Prostate gland (tissue), 2 donors: ENCODE data around the gene IKZF5. TPM values are rescaled to one million over a fixed set of nuclear protein-coding genes. Genes with fewer than 3 reads are reported as not detected.

ENCODE experiments used
- DNase-seq: peaks from one replicate; pipeline ENCODE4 v3.0.0-alpha.2; 2019; ENCODE audit warnings: low spot score
- H3K27ac ChIP-seq, 2 donors: fragments of 200-600 bp; sonication (generic); 2 replicates each; pipeline ENCODE4 v1.5.1; 2017 to 2019
- H3K27me3 ChIP-seq: fragments of 200-600 bp; sonication (generic); replicated peaks from 2 replicates; pipeline ENCODE4 v1.5.1; 2019; ENCODE audit not compliant: insufficient read depth
- H3K36me3 ChIP-seq, 2 donors: fragments of 200-600 bp; sonication (generic); 1 replicate in 1 of 2; 2 replicates in 1 of 2; pipeline versions ENCODE4 v1.5.1 to v1.8.1; 2017 to 2019
- H3K4me1 ChIP-seq: fragments of 200-600 bp; sonication (generic); replicated peaks from 2 replicates; pipeline ENCODE4 v1.5.1; 2019
- H3K4me3 ChIP-seq, 2 donors: fragments of 200-600 bp; sonication (generic); 2 replicates each; pipeline ENCODE4 v1.5.1; 2017 to 2019
- H3K9me3 ChIP-seq: fragments of 200-600 bp; sonication (generic); 2 replicates; pipeline ENCODE4 v1.5.1; 2017
- POLR2A ChIP-seq: fragments of 450-650 bp; IDR thresholded peaks from one replicate; pipeline ENCODE4 v1.6.1; 2016; ENCODE audit warnings: antibody characterized with exemption, mild to moderate bottlenecking
- POLR2AphosphoS5 ChIP-seq: sonication (generic); formaldehyde crosslinking; IDR thresholded peaks from one replicate; pipeline ENCODE4 v1.6.1; 2017; ENCODE audit warnings: antibody characterized with exemption
- WGBS: methylation state at CpG from one replicate; pipeline ENCODE4 v1.1.5; 2018; 5-methylcytosine and 5-hydroxymethylcytosine counted together
- intact Hi-C: fragments of 100-400 bp; cut with DNase I; formaldehyde crosslinking; loops from one replicate; pipeline ENCODE4 v1.14.2; 2022
- total RNA-seq, 2 donors: library from RNA; depleted of rRNA; stranded (reverse); fragments of >200 nt; gene quantifications; one replicate each; pipeline ENCODE4 v1.1.0, GENCODE V29; 2016
- TF ChIP-seq, protein P1 (sequence below), 4 experiments: fragments of 200-600 bp in 2 of 4; fragments of 450-650 bp in 2 of 4; sonication (generic) in 2 of 4; IDR thresholded peaks; 1 replicate in 3 of 4; 2 replicates in 1 of 4; pipeline ENCODE4 v1.5.1; 2016 to 2019; ENCODE audit warnings: antibody characterized with exemption in 4 of 4, mild to moderate bottlenecking in 2 of 4, moderate library complexity in 2 of 4

The IKZF5 gene
- total RNA-seq, 2 donors from 2014 or later, result 9.8 to 15.8 TPM

DNA sequence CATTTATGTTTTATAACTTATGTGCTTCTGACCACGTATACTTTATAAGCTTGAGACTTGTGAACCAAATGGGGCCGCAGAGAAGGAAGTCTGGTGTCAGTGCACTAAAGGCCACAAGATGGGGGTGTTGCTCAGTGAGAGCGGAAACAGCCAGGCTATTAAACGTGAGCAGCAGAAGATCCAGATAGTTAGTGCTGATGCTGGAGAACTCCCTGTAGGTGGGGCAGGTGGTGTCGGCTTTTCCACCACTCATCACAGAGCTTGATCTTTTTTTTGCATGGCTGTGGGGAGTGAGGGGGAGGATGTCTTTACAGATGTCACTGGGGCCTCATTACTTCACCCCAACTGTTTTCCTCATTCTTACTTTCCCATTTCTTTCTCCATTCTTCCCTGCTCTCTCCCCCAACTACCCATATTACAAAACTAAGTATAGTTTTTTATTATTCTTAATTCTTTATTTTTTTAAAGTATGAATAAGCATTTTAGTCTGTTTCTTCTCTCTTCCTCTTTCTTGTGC lies 34.9 kb upstream of the IKZF5 start:
- WGBS, result 2% methylated on average over 5 of the region's 5 CpGs
- DNase-seq, result peak; percentile 51
- H3K4me3 ChIP-seq, result no peak overlapping the region
- H3K27me3 ChIP-seq, result no peaks in the 10 kb centered on the region
- no peaks in the 10 kb centered on the region for H3K9me3 ChIP-seq
- no peak overlapping the region for H3K27ac ChIP-seq
- TF ChIP-seq, protein P1, sequence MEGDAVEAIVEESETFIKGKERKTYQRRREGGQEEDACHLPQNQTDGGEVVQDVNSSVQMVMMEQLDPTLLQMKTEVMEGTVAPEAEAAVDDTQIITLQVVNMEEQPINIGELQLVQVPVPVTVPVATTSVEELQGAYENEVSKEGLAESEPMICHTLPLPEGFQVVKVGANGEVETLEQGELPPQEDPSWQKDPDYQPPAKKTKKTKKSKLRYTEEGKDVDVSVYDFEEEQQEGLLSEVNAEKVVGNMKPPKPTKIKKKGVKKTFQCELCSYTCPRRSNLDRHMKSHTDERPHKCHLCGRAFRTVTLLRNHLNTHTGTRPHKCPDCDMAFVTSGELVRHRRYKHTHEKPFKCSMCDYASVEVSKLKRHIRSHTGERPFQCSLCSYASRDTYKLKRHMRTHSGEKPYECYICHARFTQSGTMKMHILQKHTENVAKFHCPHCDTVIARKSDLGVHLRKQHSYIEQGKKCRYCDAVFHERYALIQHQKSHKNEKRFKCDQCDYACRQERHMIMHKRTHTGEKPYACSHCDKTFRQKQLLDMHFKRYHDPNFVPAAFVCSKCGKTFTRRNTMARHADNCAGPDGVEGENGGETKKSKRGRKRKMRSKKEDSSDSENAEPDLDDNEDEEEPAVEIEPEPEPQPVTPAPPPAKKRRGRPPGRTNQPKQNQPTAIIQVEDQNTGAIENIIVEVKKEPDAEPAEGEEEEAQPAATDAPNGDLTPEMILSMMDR (IDR thresholded peaks at IDR 0.05), result peak in 3 of 4 experiments; percentile 62 to 63 (median 62)
- TF ChIP-seq POLR2A (no peak), POLR2AphosphoS5 (peak; percentile 50)
- intact Hi-C loops, result loop anchor here (5.0 kb wide), 1 partner anchor 514 kb away; no protein-coding TSS in a partner anchor
- no peaks in the 10 kb centered on the region for H3K4me1 ChIP-seq
- H3K36me3 ChIP-seq, result no peaks in the 10 kb centered on the region

DNA sequence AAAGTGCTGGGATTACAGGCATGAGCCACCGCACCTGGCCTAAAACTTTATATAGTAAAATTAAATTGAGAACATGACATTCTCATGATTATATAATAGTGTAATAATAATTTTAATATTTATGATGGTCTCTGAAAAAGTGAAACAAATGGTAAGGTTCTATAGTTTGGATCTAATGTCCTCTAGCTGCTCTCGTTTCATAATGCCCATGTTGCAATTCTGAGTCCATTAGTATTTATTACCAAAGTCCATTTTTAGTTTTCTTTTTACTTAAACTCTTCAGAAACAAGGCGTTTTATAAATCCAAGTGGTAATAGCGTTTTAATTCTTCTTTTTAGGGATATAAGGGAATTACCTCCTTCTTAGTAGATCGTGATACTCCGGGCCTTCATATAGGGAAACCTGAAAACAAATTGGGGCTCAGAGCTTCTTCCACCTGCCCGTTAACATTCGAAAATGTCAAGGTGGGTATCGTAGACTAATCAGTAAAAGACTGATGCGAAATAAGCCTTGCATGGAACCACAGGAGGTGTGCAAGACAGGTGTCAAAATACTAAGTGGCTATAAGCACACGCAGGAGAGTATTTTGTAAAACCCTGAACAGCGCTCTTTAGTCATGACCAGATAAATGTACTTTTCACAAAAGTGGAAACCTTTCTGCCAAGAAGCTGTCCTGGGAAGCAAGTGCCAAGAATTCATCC lies 34.3 kb upstream of the IKZF5 start:
- no peaks in the 10 kb centered on the region for H3K36me3 ChIP-seq

DNA sequence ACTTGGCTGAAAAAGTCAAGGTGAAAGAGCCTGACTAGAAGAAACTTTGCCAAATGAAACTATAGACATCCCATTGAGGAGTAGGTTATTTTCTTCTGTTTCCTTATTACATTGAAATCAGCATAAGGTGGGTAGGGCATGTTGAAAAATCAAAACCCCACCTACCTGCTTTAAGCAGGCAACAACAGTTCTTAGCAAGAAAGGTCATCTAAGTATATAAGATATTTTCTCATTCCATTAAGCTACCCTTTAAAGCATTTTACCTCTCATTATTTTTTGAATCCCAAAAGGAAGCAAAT lies 31.0 kb upstream of the IKZF5 start:
- no peaks in the 10 kb centered on the region for H3K27me3 ChIP-seq
- no peak overlapping the region for H3K4me3 ChIP-seq
- intact Hi-C loops, result no loop called here
- no peak for DNase-seq
- no peaks in the 10 kb centered on the region for H3K4me1 ChIP-seq
- TF ChIP-seq, protein P1 (IDR thresholded peaks at IDR 0.05), result no peak
- TF ChIP-seq POLR2A (no peak), POLR2AphosphoS5 (no peak)
- H3K27ac ChIP-seq, result no peak overlapping the region
- H3K9me3 ChIP-seq, result no peaks in the 10 kb centered on the region
- peaks cover 0 to 9% of the 10 kb centered on the region in 2 donors for H3K36me3 ChIP-seq

More for the DNA sequence above, 34.3 kb upstream of the IKZF5 start:
- H3K27ac ChIP-seq, result no peak overlapping the region
- 91% methylated on average over 12 of the region's 12 CpGs for WGBS
- no peak for TF ChIP-seq POLR2AphosphoS5
- TF ChIP-seq POLR2A, result no peak
- TF ChIP-seq, protein P1 (IDR thresholded peaks at IDR 0.05), result no peak
- H3K4me1 ChIP-seq, result no peaks in the 10 kb centered on the region
- intact Hi-C loops, result loop anchor here (5.0 kb wide), 1 partner anchor 514 kb away; no protein-coding TSS in a partner anchor
- no peaks in the 10 kb centered on the region for H3K27me3 ChIP-seq
- H3K4me3 ChIP-seq, result no peak overlapping the region
- H3K9me3 ChIP-seq, result no peaks in the 10 kb centered on the region
- DNase-seq, result no peak

DNA sequence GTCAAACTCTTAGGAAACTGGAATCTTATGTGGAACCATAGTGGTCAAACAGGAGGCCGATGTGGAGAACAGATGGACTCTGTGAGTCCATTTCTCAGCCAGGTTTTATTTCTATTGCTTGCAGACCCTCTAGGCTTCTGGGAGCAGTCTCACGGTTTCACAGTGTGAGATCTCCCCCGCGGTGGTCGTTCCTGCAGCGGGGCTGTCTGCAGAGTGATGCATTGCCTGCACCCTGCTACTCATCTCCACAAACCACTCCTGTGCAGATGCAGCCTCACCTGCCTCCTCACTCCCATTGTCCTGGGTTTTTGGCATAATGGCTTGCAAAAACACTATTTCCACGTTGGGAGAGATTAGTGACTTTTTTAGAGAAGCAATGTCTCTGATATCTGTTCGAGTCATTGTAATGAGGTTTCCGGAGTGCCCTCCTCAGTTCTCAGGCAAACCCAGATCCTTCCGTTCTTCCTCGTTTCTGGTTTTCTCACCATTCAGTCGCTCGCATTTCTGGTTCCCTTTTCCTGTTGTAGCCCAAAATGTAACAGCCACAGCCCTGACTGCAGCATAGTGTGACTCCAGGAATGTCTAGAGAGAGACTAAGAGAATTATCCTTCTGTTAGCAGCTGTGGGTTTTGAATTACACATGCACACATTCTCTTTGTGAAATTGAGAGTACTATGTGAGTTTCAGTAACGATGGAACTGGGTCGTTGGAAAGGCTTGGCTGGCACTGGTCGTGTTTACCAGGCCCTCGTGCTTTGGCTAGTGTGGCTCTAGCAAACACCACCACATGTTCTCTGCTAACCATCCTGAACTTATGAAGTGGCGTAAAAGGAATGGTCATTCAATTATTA lies 30.4 kb upstream of the IKZF5 start:
- TF ChIP-seq, protein P1 (IDR thresholded peaks at IDR 0.05), result no peak
- TF ChIP-seq POLR2A (no peak), POLR2AphosphoS5 (no peak)
- intact Hi-C loops, result no loop called here
- DNase-seq, result no peak
- Histone ChIP-seq H3K27me3 (no peaks in the 10 kb centered on the region), H3K4me1 (no peaks in the 10 kb centered on the region), H3K9me3 (no peaks in the 10 kb centered on the region), H3K27ac (no peak overlapping the region), H3K36me3 (peaks cover 0 to 9% of the 10 kb centered on the region in 2 donors), H3K4me3 (no peak overlapping the region)
- 73% methylated on average over 18 of the region's 18 CpGs for WGBS
